GM04503 (cell line): ENCODE results near the gene CELA1.
"Not testable (repeated sequence)": the region's sequence is repeated elsewhere in the genome, so short reads cannot be mapped to it uniquely, and the experiment has no call there.

ENCODE experiments used
- DNase-seq: peaks from one replicate; pipeline ENCODE4 v3.0.0-alpha.2; 2012; ENCODE audit warnings: low read depth

Gene CELA1

GRCh38 chr12:51318057-51318806, 28.2 kb downstream of the CELA1 start:
- DNase-seq: not testable (repeated sequence)

- no peak for DNase-seq
Observed at GRCh38 chr12:51311389-51311788, 35.1 kb downstream of the CELA1 start.

GRCh38 chr12:51307655-51308593, 38.6 kb downstream of the CELA1 start:
- peak; percentile 78 for DNase-seq

- DNase-seq: no peak
Observed at GRCh38 chr12:51306507-51306906, 40.0 kb downstream of the CELA1 start.

- DNase-seq: not testable (repeated sequence)
Observed at GRCh38 chr12:51300768-51301167, 45.7 kb downstream of the CELA1 start.

GRCh38 chr12:51295651-51296050, 50.8 kb downstream of the CELA1 start:
- no peak for DNase-seq

- DNase-seq: not testable (repeated sequence)
Observed at GRCh38 chr12:51294097-51294496, 52.4 kb downstream of the CELA1 start.

- DNase-seq: no peak
Observed at GRCh38 chr12:51293696-51294095, 52.8 kb downstream of the CELA1 start.

GRCh38 chr12:51291603-51292513, 54.6 kb downstream of the CELA1 start:
- not testable (repeated sequence) for DNase-seq

- DNase-seq: no peak
Observed at GRCh38 chr12:51285843-51286242, 60.6 kb downstream of the CELA1 start.

GRCh38 chr12:51281202-51281924, 65.1 kb downstream of the CELA1 start:
- DNase-seq: peak; percentile 46
